Measurements from ENCODE around the gene SNTG2. TPM values are rescaled to one million over a fixed set of nuclear protein-coding genes. Genes with fewer than 3 reads are reported as not detected.

The SNTG2 gene
- total and polyA plus RNA-seq, 2 donors (not counting 3 experiments of a cell fraction or from before 2014, with no cell fraction given) = not detected

DNA sequence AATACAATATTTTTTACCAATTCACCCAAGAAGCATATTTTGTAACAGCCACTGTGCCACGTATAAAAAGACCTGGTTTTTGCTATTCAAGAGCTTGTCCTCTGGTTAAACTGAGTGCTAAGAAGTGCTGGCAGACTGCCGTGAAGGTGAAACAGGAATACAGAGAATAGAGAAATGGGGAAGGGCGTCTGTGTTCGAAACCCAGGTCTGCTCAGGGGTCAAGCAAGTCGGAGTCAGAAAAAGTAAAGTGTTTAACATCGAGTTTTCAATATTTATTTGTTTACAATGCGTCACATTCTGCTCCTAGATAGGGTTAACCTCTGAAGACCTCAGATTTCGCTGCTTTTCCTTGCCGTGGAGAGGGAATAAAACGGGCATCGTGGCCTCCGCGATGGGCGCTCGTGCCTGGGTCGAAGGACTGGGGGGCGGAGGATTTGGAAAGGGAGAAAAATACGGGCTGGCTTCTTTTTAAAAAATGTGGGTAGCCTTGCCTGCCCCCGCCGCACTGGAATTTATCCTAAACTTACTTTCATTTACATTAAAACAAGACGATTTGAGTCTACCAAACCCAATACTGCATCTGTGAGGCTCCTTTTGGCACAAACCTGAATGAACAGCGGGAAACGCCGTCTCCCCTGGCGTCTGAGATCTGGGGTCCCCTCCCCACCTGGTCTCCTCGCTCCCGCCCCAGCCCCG lies 1.1 kb upstream of the SNTG2 start:
- no peak for DNase-seq (ENCODE audit: low read depth, low spot score)
- ChIA-PET POLR2A (no interaction called here), CTCF (no interaction called here)
- Histone ChIP-seq H3K9me1 (replicated peaks; ENCODE audit: control insufficient read depth, extremely low read depth, insufficient read depth, low read length) (no peaks in the 10 kb centered on the region), H3K36me3 (ENCODE audit: control insufficient read depth in 2 of 2, extremely low read depth in 1 of 2, insufficient read depth in 2 of 2, low read length in 2 of 2) (no peaks in the 10 kb centered on the region), H3K4me1 (ENCODE audit: control insufficient read depth, extremely low read depth, insufficient read depth, low read length) (no peaks in the 10 kb centered on the region), H3K27me3 (ENCODE audit: control insufficient read depth in 2 of 2, insufficient read depth in 2 of 2, low read length in 2 of 2) (peaks cover 0 to 3% of the 10 kb centered on the region in 2 experiments), H3K9ac (replicated peaks; ENCODE audit: extremely low read depth, insufficient read depth, low read length) (no peak overlapping the region), H4K20me1 (replicated peaks; ENCODE audit: control insufficient read depth, extremely low read depth, insufficient read depth, low read length) (no peaks in the 10 kb centered on the region), H3K4me3 (replicated peaks in 1 of 3; ENCODE audit: insufficient read depth in 1 of 3, low read depth in 1 of 3, low read length in 3 of 3) (no peak overlapping the region), H3K9me3 (replicated peaks; ENCODE audit: control insufficient read depth, insufficient read depth, low read length) (no peaks in the 10 kb centered on the region), H3K79me2 (ENCODE audit: control insufficient read depth, insufficient read depth, low read length) (no peaks in the 10 kb centered on the region), H3K4me2 (ENCODE audit: insufficient read depth, low read length) (no peak overlapping the region), H3K27ac (ENCODE audit: insufficient read depth, low read depth, low read length) (no peak overlapping the region), H2AFZ (ENCODE audit: low read depth, low read length) (no peak overlapping the region)
- no TSS peak for BruUV-seq (replicated peaks)
- TF ChIP-seq JUN (IDR thresholded peaks at IDR 0.05; ENCODE audit: borderline replicate concordance, insufficient read depth, insufficient read length, low read depth) (no peak), FOS (IDR thresholded peaks at IDR 0.05; ENCODE audit: borderline replicate concordance, insufficient read depth, low read length) (no peak), GATA2 (IDR thresholded peaks at IDR 0.05; ENCODE audit: insufficient read depth, insufficient read length, low read depth, low read length) (no peak), EZH2 (IDR thresholded peaks at IDR 0.05; ENCODE audit: borderline replicate concordance, low read depth, low read length, severe bottlenecking) (no peak), POLR2AphosphoS5 (IDR thresholded peaks at IDR 0.05; ENCODE audit: insufficient read depth, low read depth, low read length) (no peak), POLR2A (IDR thresholded peaks at IDR 0.05; ENCODE audit: low read depth, low read length) (no peak), MYC (IDR thresholded peaks at IDR 0.05; ENCODE audit: low read depth, low read length) (no peak)
- TF ChIP-seq, protein P1, sequence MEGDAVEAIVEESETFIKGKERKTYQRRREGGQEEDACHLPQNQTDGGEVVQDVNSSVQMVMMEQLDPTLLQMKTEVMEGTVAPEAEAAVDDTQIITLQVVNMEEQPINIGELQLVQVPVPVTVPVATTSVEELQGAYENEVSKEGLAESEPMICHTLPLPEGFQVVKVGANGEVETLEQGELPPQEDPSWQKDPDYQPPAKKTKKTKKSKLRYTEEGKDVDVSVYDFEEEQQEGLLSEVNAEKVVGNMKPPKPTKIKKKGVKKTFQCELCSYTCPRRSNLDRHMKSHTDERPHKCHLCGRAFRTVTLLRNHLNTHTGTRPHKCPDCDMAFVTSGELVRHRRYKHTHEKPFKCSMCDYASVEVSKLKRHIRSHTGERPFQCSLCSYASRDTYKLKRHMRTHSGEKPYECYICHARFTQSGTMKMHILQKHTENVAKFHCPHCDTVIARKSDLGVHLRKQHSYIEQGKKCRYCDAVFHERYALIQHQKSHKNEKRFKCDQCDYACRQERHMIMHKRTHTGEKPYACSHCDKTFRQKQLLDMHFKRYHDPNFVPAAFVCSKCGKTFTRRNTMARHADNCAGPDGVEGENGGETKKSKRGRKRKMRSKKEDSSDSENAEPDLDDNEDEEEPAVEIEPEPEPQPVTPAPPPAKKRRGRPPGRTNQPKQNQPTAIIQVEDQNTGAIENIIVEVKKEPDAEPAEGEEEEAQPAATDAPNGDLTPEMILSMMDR (IDR thresholded peaks at IDR 0.05; ENCODE audit: extremely low read depth in 1 of 2, insufficient read depth in 1 of 2, low read depth in 1 of 2, low read length in 2 of 2) = no peak
- FAIRE-seq = no peak
- dilution Hi-C loops (cut with MboI; ENCODE audit: extremely low pct_ligation_motif_present, low sequenced_read_pairs) = no loop called here
- intact Hi-C loops (cut with micrococcal nuclease) = loop anchor here (10.0 kb wide), 1 partner anchor 605 kb away; no protein-coding TSS in a partner anchor
